RPMI7951 (cell line): ENCODE data around the gene ATP5PD. TPM values are rescaled to one million over a fixed set of nuclear protein-coding genes. Genes with fewer than 3 reads are reported as not detected.
"Not testable (repeated sequence)": the region's sequence is repeated elsewhere in the genome, so short reads cannot be mapped to it uniquely, and the experiment has no call there.

Source experiments
- DNase-seq: peaks from one replicate; pipeline ENCODE4 v3.0.0-alpha.2; 2012; ENCODE audit warnings: low read depth
- total RNA-seq: library from RNA; depleted of rRNA; stranded (reverse); fragments of >200 nt; shearing (Covaris generic); gene quantifications from 2 replicates; pipeline ENCODE4 v1.2.3, GENCODE V29; 2014

ATP5PD gene
- total RNA-seq, 1 experiment from 2014 or later: 369 TPM

DNA sequence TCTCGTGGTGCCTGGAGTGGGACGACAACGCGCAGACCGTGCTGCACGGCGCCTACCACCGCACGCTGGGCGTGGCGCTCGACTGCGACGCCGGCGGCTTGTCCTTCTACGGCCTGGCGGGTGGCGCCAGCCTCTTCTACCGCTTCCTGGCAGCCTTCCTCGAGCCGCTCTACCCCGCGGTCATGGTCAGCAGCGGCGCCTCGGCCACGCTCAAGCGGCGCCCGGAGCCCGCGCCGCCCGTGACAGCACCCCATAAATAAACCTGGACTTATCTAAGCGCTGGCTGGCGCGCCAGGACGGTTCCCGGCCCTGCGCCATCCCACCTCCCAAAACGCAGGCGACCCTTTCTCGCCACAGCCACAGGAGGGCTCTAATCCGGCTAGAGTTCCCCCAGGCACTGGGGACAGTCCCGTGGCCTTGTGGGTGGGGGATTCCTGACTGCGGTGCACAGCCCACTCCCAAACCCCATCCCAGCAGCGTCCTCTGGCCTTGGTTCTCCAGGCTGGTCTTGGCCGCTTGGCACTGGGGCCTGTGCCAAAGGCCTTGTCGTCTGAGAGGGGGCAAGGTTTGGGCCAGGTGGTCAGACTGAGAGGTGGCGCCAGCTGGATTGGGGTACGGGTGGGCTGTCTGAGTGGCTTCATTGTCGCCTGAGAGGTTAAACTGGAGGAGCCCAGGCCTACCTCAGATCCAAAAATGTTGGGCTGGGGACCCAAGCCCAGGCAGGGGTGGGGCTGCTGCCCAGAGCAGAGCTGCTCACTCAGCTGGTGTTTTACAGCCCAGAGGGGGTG lies 30.9 kb upstream of the ATP5PD start:
- DNase-seq: no peak

DNA sequence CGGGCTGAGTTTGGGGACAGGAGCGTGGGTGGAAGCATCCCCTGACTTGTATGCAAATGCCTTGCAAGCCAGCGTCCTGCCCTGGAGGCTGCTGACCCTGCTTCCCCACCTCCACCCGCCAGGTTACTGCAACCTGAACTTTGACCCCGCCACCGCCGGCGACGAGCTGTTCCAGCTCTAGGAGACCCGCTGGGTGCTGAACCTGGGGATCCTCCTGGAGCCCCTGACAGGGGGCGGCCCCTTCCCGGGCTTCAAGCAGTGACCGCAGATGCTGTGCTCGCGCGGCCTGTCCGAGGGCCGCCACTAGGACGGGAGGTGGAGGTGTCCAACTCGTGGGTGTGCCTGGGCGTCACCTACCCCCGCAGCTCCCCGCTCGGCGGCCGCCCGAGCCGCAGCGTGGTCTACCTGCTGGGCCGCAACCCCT lies 30.3 kb upstream of the ATP5PD start:
- DNase-seq: no peak

DNA sequence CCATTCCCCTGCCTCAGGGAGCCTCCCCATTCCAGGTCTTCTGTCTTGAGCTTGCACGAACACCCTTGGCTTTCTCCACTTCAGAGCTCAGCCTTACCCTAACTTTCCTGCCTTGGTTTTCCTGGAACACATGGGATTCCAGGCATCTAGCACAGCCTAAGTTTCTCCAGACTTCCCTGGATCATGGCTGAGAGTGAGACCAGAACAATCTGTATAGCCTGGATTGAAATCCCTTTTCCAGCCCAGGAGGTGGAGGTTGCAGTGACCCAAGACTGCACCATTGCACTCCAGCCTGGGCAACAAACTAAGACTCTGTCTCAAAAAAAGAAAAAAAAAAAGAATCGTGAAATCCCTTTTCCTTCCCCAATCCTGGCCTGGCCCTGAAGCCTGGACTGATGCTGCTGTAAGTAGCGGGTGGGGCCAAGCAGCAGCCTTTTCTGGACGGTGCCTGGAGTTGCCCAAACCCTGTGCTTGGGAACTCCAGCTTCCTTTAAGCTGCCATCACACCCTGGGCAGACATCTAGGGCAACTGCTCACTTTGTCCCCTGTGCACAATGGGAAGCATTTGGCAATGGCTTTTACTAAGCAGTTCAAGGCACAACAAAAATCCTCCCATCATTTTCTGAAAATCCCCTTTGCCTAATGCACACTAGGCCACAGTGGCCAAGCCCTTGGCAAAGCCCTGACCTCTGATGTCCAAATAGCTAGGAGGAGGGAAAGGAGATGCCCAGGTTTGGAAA lies 29.0 kb upstream of the ATP5PD start:
- no peak for DNase-seq

GRCh38 chr17:75074532-75074931 lies 27.8 kb upstream of the ATP5PD start:
- no peak for DNase-seq

GRCh38 chr17:75073618-75074047 lies 26.9 kb upstream of the ATP5PD start:
- DNase-seq: no peak

DNA sequence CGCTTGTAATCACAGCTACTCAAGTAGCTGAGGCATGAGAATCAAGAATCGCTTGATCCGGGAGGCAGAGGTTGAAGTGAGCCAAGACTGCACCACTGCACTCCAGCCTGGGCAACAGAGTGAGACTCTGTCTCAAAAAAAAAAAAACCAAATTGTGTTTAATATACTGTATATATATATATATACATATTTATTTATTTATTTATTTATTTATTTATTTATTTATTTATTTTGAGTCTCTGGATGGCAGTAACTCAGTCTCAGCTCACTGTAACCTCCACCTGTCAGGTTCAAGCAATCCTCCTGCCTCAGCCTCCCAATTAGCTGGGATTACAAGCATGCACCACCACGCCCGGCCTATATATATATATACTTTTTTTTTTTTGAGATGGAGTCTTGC lies 26.1 kb upstream of the ATP5PD start:
- not testable (repeated sequence) for DNase-seq

DNA sequence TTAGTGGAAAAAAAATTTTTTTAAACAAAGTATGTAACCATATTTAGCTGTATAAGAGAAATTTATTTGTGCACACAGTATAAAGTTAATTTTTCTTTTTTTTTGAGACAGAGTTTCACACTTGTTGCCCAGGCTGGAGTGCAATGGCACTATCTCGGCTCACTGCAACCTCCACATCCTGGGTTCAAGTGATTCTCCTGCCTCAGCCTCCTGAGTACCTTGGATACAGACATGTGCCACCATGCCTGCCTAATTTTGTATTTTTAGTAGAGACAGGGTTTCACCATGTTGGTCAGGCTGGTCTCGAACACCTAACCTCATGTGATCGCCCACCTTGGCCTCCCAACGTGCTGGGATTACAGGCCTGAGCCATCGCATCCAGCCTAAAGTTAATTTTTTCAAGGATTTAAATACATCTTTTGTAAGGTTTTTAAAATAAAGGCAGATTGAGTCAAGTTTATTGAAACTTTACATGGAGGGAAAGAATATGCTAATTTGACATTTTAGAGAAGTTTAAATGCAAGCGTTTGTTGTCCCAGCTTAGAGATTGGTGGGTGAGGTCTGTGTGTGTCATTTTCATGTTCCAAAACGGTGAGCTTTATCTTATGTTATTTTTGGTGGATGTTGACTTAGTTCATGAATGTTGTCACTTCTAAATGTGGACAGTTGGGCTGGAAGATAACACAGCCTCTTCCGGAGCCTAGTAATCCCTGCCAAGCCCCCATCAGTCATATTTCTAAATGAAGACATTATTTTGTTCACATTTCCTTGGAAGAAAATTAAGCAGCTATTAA lies 24.9 kb upstream of the ATP5PD start:
- DNase-seq: not testable (repeated sequence)

DNA sequence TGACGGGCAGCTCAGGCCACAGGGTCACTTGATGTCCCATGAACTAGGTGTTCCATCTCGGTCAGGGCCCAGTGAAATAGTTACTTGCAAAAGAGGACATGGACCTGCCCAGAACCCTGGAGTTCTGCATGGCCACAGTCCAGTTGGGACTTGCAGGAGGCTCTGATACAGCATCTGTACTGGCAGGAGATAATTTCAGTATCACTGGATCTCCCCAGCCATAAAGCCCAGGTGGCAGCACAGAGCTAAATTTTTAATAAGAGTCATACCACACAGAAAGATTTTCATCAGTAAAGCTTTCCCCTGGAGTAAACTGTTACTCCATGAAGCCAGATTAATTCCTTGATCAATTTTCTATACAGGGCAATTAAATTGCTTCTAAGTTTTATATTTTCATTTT lies 23.0 kb upstream of the ATP5PD start:
- no peak for DNase-seq

- DNase-seq: no peak
Observed at GRCh38 chr17:75068750-75069149, 22.0 kb upstream of the ATP5PD start.

DNA sequence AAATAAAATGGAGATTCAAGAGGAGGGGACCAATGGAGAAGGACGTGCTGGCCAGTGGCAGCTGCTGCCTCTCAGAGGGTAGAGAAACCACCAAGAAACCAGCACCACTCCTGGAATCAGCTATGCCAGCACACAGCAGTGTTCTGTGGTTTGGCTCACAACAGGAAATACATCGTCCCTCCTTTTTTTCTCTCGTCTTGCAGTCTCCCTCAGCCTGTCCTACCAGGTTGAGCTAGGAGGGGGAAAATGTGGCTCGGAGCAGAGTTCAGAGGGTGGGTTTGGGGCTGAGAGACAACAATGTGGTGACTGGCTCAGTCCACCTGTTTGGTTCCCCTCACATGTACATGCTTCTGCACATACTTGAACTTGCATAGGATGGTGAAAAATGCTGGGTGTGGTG lies 21.1 kb upstream of the ATP5PD start:
- DNase-seq: no peak

DNA sequence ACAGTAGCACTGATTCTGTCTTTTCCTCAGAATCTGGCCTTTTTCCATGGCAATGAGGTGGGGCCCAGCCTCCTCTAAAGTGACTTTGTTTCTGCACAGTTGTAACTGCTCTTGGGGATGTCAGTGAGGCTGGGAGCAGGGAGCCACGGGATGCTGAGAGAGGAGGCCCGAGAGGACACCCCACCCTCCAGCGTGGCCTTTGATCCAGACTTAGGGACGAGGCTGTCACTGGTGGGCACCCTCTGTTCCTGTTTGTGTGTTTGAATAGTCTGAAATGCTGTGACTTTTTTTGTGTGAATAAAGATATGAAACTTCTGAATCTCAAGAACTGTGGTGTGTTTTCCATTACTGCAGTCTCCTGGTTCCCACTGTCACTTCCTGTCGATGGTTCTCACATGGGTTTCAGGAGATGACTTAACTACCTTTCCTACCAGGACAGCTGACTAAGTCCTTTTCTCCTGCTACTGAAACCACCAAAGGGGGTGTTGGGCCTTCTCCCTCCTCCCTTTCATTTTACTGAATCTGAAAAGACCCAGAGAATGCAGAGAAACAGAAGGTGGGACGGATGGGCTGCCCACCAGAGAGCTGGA lies 18.9 kb upstream of the ATP5PD start:
- no peak for DNase-seq

DNA sequence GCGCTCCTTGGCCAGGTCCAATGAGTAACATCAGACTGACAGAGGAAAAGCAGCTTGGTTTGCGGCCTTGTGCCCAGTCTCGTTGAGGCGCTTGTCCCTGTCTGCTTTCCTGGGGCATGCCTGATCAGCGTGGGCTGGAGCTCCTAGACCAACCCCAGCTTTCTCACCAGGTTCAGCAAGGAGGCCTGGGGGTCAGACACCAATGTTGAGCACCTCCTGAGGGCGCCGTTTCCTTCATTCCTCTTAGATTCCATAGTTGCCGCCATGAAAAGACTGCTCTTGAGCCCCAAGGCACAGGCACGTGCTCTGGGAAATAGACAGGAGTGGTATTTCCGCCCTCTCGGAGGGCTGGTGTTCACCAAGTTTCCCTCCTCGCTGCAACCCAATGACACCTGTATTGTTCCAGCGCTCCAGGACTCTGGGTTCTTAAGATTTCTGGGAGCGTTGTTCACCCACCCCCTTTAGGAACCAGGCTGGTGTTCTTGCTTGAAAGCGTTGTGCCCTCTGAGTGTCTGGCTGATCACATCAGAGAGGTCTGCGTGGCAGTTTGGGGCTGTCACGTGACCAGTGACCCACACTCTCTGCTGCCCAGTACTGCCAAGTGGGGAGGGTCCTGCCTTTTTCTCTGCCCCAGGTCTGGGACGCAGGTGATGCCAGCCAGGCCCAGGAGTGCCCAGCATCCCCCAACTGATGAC lies 18.2 kb upstream of the ATP5PD start:
- DNase-seq: no peak

- no peak for DNase-seq
Observed at GRCh38 chr17:75064460-75064859, 17.7 kb upstream of the ATP5PD start.

GRCh38 chr17:75064040-75064439 lies 17.3 kb upstream of the ATP5PD start:
- no peak for DNase-seq

GRCh38 chr17:75063626-75064025 lies 16.9 kb upstream of the ATP5PD start:
- DNase-seq: no peak

DNA sequence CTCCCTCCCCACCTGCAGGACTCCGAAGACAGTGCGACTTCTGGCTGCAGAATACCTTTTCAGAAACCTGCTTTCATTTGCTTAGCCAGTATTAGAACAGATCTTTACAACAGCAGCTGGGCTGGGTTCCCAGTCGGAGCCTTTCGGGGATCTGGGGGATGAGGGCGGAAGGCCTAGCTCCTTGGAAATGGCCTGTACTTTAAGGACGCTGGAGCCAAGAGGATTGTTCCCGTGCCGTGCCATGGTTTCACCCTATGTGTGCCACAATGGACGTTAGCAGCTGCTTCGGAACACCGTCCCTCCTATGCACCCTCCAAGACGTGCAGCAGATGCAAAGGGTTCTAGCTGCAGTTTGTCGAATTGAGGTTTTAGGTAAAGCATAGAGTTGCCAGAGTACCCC lies 16.4 kb upstream of the ATP5PD start:
- DNase-seq: no peak

DNA sequence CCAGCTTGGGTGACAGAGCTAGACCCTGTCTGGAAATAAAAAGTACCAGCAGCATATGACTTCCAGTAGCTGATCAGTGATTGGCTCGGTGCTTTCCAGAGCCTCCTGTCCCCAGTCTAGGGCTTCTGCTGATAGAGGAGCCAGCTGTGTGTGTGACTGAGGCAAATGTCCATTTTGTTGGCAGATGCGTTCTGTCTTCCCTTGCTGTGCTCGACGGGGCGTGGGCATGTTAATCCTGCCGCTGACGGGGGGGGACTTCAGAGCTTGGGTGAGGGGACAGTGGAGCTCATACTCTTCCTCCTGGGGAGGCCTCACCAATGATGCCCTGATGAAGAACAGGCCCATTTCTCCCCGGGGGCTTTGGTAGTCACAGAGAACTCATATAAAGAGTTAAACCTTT lies 14.8 kb upstream of the ATP5PD start:
- DNase-seq: no peak

DNA sequence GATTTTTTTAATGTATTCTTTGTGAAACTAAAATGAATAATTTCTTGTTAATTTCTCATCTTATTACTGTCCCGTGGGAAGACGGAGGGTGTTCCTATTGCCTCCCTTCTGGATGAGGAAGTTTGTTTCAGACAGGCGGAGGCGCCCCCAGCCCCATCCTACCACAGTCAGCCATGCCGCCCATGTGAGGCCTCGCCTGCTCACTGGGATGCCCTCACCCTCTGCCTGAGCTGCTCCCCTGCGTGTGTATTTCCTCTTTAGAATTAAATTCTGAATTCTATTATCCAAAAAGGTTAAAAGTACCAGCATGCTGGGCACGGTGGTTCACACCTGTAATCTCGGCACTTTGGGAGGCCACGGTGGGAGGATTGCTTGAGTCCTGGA lies 14.3 kb upstream of the ATP5PD start:
- no peak for DNase-seq

- no peak for DNase-seq
Observed at GRCh38 chr17:75060434-75061054, 13.8 kb upstream of the ATP5PD start.

- DNase-seq: peak; percentile 29
Observed at GRCh38 chr17:75059369-75060345, 12.9 kb upstream of the ATP5PD start.
